Measurements from ENCODE around the gene SLC6A7. TPM values are rescaled to one million over a fixed set of nuclear protein-coding genes. Genes with fewer than 3 reads are reported as not detected.

Gene SLC6A7
- total RNA-seq, 4 donors from 2014 or later = 0.07 TPM; not detected in 3

- H3K27ac ChIP-seq = peak overlapping the region; percentile 48 to 81 (median 72)
- ATAC-seq (peak; percentile 42 to 58), DNase-seq (peak; percentile 56 to 73)
- H3K9me3 ChIP-seq = no peaks in the 10 kb centered on the region
- peaks cover 14 to 25% of the 10 kb centered on the region in 2 donors for H3K4me1 ChIP-seq
- TF ChIP-seq POLR2A (IDR thresholded peaks at IDR 0.05) (no peak), CTCF (IDR thresholded peaks at IDR 0.05 in 4 of 5, conservative IDR thresholded peaks at IDR 0.05 in 1 of 5) (peak in 2 of 5 experiments; percentile 24 to 41)
- intact Hi-C loops (cut with DNase I; ENCODE audit: low total_unique reads) (no loop called here), in situ Hi-C loops (cut with MboI; ENCODE audit: low sequenced_read_pairs in 4 of 4) (loop anchor here (5.0 kb wide), 3 partner anchors 49 to 59 kb away; no protein-coding TSS in a partner anchor)
- H3K4me3 ChIP-seq = no peak overlapping the region
- no peaks in the 10 kb centered on the region for H3K36me3 ChIP-seq
- H3K27me3 ChIP-seq = no peaks in the 10 kb centered on the region
Observed at GRCh38 chr5:150163547-150164059, 26.3 kb upstream of the SLC6A7 start.

GRCh38 chr5:150164211-150164980 is 25.5 kb upstream of the SLC6A7 start:
- no peaks in the 10 kb centered on the region for H3K27me3 ChIP-seq
- DNase-seq (peak in 1 of 2 donors; percentile 66), ATAC-seq (peak; percentile 31)
- H3K9me3 ChIP-seq = no peaks in the 10 kb centered on the region
- no peak overlapping the region for H3K4me3 ChIP-seq
- peaks cover 14 to 25% of the 10 kb centered on the region in 2 donors for H3K4me1 ChIP-seq
- no peaks in the 10 kb centered on the region for H3K36me3 ChIP-seq
- H3K27ac ChIP-seq = peak overlapping the region; percentile 48 to 81 (median 72)
- in situ Hi-C loops (cut with MboI; ENCODE audit: low sequenced_read_pairs in 4 of 4) = loop anchor here (5.0 kb wide), 3 partner anchors 48 to 58 kb away; no protein-coding TSS in a partner anchor
- intact Hi-C loops (cut with DNase I; ENCODE audit: low total_unique reads) = no loop called here
- TF ChIP-seq POLR2A (IDR thresholded peaks at IDR 0.05) = no peak
- no peak for TF ChIP-seq CTCF (IDR thresholded peaks at IDR 0.05 in 4 of 5, conservative IDR thresholded peaks at IDR 0.05 in 1 of 5)

- ATAC-seq (no peak), DNase-seq (no peak)
- Histone ChIP-seq H3K36me3 (no peaks in the 10 kb centered on the region), H3K27ac (no peak overlapping the region), H3K27me3 (no peaks in the 10 kb centered on the region), H3K9me3 (no peaks in the 10 kb centered on the region), H3K4me3 (no peak overlapping the region), H3K4me1 (peaks cover 14 to 25% of the 10 kb centered on the region in 2 donors)
- no peak for TF ChIP-seq CTCF (IDR thresholded peaks at IDR 0.05 in 4 of 5, conservative IDR thresholded peaks at IDR 0.05 in 1 of 5)
- TF ChIP-seq POLR2A (IDR thresholded peaks at IDR 0.05) = no peak
- in situ Hi-C loops (cut with MboI; ENCODE audit: low sequenced_read_pairs in 4 of 4) = no loop called here
- intact Hi-C loops (cut with DNase I; ENCODE audit: low total_unique reads) = no loop called here
Observed at GRCh38 chr5:150166037-150166649, 23.7 kb upstream of the SLC6A7 start.

- intact Hi-C loops (cut with DNase I; ENCODE audit: low total_unique reads) = no loop called here
- ATAC-seq = no peak
- no peak within 1 kb of the TSS for H3K27ac ChIP-seq
- peaks cover 14 to 18% of the 10 kb centered on the region in 2 donors for H3K4me1 ChIP-seq
- H3K27me3 ChIP-seq = no peaks in the 10 kb centered on the region
- no peaks in the 10 kb centered on the region for H3K9me3 ChIP-seq
- in situ Hi-C loops (cut with MboI; ENCODE audit: low sequenced_read_pairs in 4 of 4) = no loop called here
- DNase-seq = no peak
- H3K36me3 ChIP-seq = no peaks in the 10 kb centered on the region
- TF ChIP-seq POLR2A (IDR thresholded peaks at IDR 0.05) (no peak), CTCF (IDR thresholded peaks at IDR 0.05 in 4 of 5, conservative IDR thresholded peaks at IDR 0.05 in 1 of 5) (no peak)
- no peak within 1 kb of the TSS for H3K4me3 ChIP-seq
Observed at GRCh38 chr5:150166650-150167511, 23.0 kb upstream of the SLC6A7 start, which contains the start of gene CDX1. Gene CDX1 (plus strand): TSS chr5:150166778. CDS start chr5:150166877, 99 bp downstream.

Data from gastrocnemius medialis (tissue), 4 donors.